T-helper 2 cell treated with Interferon-gamma antibody and Interleukin-4, amounts not matched to agents 5 μg/mL and 100 μg/mL, for 36 hours (primary cell): ENCODE data around the gene PFKFB4.
"Not testable (repeated sequence)": the region's sequence is repeated elsewhere in the genome, so short reads cannot be mapped to it uniquely, and the experiment has no call there.

Experiments used
- DNase-seq: peaks from one replicate; pipeline ENCODE4 v3.0.0; 2021; ENCODE audit warnings: low spot score
- H3K27ac Mint-ChIP-seq: one replicate; pipeline ENCODE4 v1.8.0; 2021; ENCODE audit warnings: mild to moderate bottlenecking, mixed read lengths
- H3K27me3 Mint-ChIP-seq: one replicate; pipeline ENCODE4 v1.8.0; 2021; ENCODE audit warnings: low read depth, mixed read lengths
- H3K36me3 Mint-ChIP-seq: one replicate; pipeline ENCODE4 v1.8.0; 2021; ENCODE audit warnings: low read depth, mixed read lengths
- H3K4me1 Mint-ChIP-seq: one replicate; pipeline ENCODE4 v1.8.0; 2021; ENCODE audit warnings: low read depth, mixed read lengths
- H3K4me3 Mint-ChIP-seq: one replicate; pipeline ENCODE4 v1.8.0; 2022; ENCODE audit warnings: mild to moderate bottlenecking, moderate library complexity, mixed read lengths
- H3K9me3 Mint-ChIP-seq: one replicate; pipeline ENCODE4 v1.8.0; 2021; ENCODE audit warnings: mixed read lengths

Gene PFKFB4

GRCh38 chr3:48543271-48543866, 13.2 kb downstream of the PFKFB4 start:
- peaks cover 31% of the 10 kb centered on the region for H3K36me3 Mint-ChIP-seq
- DNase-seq: no peak
- H3K4me1 Mint-ChIP-seq: peaks cover 3% of the 10 kb centered on the region
- no peaks in the 10 kb centered on the region for H3K27me3 Mint-ChIP-seq
- H3K4me3 Mint-ChIP-seq: no peak overlapping the region
- no peak overlapping the region for H3K27ac Mint-ChIP-seq
- no peaks in the 10 kb centered on the region for H3K9me3 Mint-ChIP-seq

DNA sequence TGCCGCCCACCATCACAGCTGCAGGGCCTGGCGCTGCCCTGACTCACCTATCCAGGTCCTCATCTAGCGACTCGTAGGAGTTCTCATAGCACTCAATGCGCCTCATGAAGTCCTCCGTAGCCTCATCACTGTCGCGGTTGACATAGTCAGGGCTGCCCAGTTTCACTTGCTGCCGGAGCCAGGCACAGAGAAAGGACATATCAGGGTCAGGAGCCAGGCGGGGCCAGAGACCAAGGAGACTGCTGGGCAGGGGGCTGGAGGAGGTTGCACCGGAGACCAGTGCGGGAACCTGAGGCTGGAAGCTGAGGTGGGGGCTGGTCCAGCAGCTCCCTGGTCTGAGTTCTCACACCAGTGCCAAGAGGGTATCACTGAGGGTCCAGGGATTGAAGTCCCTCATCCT, 18.2 kb downstream of the PFKFB4 start:
- no peaks in the 10 kb centered on the region for H3K27me3 Mint-ChIP-seq
- H3K4me1 Mint-ChIP-seq: no peaks in the 10 kb centered on the region
- no peaks in the 10 kb centered on the region for H3K9me3 Mint-ChIP-seq
- H3K27ac Mint-ChIP-seq: no peak overlapping the region
- peaks cover 45% of the 10 kb centered on the region for H3K36me3 Mint-ChIP-seq
- no peak overlapping the region for H3K4me3 Mint-ChIP-seq
- DNase-seq: no peak

DNA sequence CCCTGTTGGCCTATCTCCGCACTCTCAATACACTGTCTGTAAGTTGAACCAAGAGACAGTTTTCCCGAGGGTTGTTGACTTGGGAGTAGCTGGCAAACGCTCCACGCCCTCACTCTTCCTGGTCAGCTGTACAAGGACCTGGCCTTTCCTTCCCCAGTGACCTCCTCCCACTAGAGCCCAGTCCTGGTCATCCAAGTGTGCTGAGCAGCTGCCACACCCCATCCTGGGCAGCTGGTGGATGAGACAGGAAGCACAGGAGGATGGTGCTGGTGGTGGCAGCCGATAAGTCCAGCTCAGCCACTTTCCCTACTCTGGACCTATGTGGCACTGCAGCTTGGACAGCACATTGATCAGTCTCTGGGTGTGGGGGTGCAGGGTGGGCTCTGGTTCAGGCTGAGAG, 19.8 kb downstream of the PFKFB4 start:
- no peaks in the 10 kb centered on the region for H3K9me3 Mint-ChIP-seq
- no peak overlapping the region for H3K27ac Mint-ChIP-seq
- peaks cover 46% of the 10 kb centered on the region for H3K36me3 Mint-ChIP-seq
- H3K4me3 Mint-ChIP-seq: no peak overlapping the region
- DNase-seq: no peak
- no peaks in the 10 kb centered on the region for H3K27me3 Mint-ChIP-seq
- H3K4me1 Mint-ChIP-seq: peaks cover 3% of the 10 kb centered on the region

- no peak for DNase-seq
- peaks cover 45% of the 10 kb centered on the region for H3K36me3 Mint-ChIP-seq
- peaks cover 3% of the 10 kb centered on the region for H3K4me1 Mint-ChIP-seq
- H3K27ac Mint-ChIP-seq: no peak overlapping the region
- H3K4me3 Mint-ChIP-seq: no peak overlapping the region
- H3K27me3 Mint-ChIP-seq: no peaks in the 10 kb centered on the region
- no peaks in the 10 kb centered on the region for H3K9me3 Mint-ChIP-seq
Observed at GRCh38 chr3:48536116-48536515, 20.5 kb downstream of the PFKFB4 start.

DNA sequence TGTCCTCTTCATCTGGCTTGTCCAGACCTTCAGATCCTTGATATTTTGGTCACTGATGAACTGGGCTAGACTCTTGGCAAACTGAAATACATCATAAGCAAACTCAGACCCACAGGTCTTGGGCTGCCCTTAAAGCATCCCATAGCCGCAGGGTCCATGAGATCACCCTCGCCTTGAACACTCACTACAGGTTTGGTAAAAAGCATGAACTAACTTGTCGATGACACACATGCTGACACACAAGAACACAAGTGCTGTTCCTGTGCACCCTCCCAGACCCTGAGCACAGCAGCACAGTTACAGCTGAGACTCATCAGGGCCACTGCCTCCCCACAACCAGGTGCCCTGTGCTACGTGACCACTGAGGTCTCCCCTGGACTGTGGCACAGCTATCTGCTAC, 21.0 kb downstream of the PFKFB4 start:
- Mint-ChIP-seq H3K36me3 (peaks cover 45% of the 10 kb centered on the region), H3K9me3 (no peaks in the 10 kb centered on the region), H3K4me3 (no peak overlapping the region), H3K4me1 (peaks cover 3% of the 10 kb centered on the region), H3K27me3 (no peaks in the 10 kb centered on the region), H3K27ac (no peak overlapping the region)
- no peak for DNase-seq

DNA sequence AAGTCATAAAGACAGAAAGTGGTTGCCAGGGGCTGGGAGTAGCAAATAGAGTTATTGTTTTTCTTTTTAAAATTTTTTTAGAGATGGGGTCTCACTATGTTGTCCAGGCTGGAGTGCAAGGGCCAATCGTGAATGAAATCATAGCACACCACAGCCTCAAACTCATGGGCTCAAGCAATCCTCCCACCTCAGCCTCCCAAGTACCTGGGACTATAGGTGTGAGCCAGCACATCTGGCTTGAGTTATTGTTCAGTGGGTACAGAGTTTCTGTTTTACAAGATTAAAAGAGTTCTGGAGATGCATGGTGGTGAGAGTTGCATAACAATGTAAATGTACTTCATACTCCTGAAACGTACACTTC, 23.6 kb downstream of the PFKFB4 start:
- no peak for DNase-seq
- Mint-ChIP-seq H3K36me3 (peaks cover 52% of the 10 kb centered on the region), H3K4me3 (no peak overlapping the region), H3K27ac (no peak overlapping the region), H3K4me1 (peaks cover 3% of the 10 kb centered on the region), H3K9me3 (no peaks in the 10 kb centered on the region), H3K27me3 (no peaks in the 10 kb centered on the region)

DNA sequence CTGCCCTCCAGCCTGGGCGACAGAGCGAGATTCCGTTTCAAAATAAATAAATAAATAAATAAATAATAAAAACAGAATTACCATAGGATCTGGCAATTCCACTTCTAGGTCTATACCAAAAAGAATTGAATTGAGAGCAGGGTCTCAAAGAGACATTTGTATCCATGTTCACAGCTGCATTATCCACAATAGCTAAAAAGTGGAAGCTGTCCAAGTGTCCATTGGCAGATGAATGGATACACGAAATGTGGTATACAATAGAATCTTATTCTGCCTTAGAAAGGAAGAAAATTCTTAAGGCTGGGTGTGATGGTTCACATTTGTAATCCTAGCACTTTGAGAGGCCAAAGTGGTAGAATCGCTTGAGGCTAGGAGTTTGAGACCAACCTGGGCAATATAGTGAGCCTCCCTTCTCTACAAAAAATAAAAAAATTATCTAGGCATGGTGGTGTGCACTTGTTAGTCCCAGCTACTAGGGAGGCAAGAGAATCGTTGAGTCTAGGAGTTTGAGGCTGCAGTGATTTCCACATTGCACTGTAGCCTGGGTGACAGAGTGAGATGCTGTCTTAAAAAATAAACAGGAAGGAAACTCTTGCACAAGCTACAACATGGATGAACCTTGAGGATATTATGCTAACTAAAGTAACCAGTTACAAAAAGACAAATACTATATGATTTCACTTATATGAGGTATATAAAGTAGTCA, 24.2 kb downstream of the PFKFB4 start:
- H3K27me3 Mint-ChIP-seq: no peaks in the 10 kb centered on the region
- no peak overlapping the region for H3K4me3 Mint-ChIP-seq
- H3K27ac Mint-ChIP-seq: no peak overlapping the region
- peaks cover 55% of the 10 kb centered on the region for H3K36me3 Mint-ChIP-seq
- H3K4me1 Mint-ChIP-seq: peaks cover 3% of the 10 kb centered on the region
- H3K9me3 Mint-ChIP-seq: no peaks in the 10 kb centered on the region
- DNase-seq: no peak

- H3K27ac Mint-ChIP-seq, H3K27me3 Mint-ChIP-seq, H3K4me3 Mint-ChIP-seq, DNase-seq, H3K9me3 Mint-ChIP-seq, H3K4me1 Mint-ChIP-seq: not testable (repeated sequence)
- H3K36me3 Mint-ChIP-seq: peaks cover 57% of the 10 kb centered on the region
Observed at GRCh38 chr3:48530701-48531100, 25.9 kb downstream of the PFKFB4 start.

GRCh38 chr3:48528754-48529153, 27.8 kb downstream of the PFKFB4 start:
- H3K36me3 Mint-ChIP-seq: peaks cover 45% of the 10 kb centered on the region

DNA sequence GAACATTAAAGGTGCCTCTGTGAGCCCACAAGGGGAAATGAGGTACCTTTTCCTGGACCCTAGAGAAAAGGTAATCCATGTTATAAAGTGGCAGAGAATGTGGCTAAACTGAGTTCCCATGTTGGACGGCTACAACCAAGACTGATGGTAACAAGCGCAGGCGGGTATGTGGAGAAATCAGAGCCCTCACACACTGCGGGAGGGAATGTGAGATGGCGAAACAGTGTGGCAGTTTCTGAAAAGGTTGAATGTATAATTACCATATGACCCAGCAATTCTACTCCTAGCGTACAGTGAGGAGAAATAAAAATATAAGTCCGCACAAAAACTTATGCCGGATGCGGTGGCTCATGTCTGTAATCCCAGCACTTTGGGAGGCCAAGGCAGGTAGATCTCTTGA, 28.6 kb downstream of the PFKFB4 start:
- no peak overlapping the region for H3K27ac Mint-ChIP-seq
- DNase-seq: no peak
- peaks cover 42% of the 10 kb centered on the region for H3K36me3 Mint-ChIP-seq

More at GRCh38 chr3:48528754-48529153, 27.8 kb downstream of the PFKFB4 start:
- Mint-ChIP-seq H3K4me3 (no peak overlapping the region), H3K27ac (no peak overlapping the region), H3K27me3 (no peaks in the 10 kb centered on the region), H3K4me1 (peaks cover 3% of the 10 kb centered on the region), H3K9me3 (no peaks in the 10 kb centered on the region)
- DNase-seq: no peak

DNA sequence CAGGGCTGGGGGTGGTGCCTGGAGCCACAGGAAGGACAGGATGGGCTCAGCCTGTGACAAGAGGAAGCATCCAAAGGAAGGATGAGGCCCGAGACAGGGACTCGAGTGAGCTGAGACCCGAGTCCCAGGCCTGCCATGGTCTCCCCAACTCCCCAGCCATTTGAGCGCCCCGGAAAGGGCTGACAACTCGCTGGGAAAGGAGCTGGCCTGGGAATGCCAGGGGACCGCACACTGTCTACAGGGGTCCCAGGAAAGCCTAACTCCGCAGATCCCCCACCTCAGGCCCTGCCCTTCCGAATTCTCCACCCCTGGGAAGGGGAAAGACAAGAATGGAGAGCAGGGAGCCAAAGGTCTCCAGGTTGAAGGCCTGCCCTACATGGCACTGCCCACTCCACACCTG, 31.6 kb downstream of the PFKFB4 start:
- no peak for DNase-seq
- Mint-ChIP-seq H3K36me3 (peaks cover 34% of the 10 kb centered on the region), H3K27ac (no peak overlapping the region), H3K4me1 (no peaks in the 10 kb centered on the region), H3K9me3 (no peaks in the 10 kb centered on the region), H3K27me3 (no peaks in the 10 kb centered on the region), H3K4me3 (no peak overlapping the region)

More for the DNA sequence above, 28.6 kb downstream of the PFKFB4 start:
- Mint-ChIP-seq H3K9me3 (no peaks in the 10 kb centered on the region), H3K4me3 (no peak overlapping the region), H3K27me3 (no peaks in the 10 kb centered on the region), H3K4me1 (peaks cover 3% of the 10 kb centered on the region)

DNA sequence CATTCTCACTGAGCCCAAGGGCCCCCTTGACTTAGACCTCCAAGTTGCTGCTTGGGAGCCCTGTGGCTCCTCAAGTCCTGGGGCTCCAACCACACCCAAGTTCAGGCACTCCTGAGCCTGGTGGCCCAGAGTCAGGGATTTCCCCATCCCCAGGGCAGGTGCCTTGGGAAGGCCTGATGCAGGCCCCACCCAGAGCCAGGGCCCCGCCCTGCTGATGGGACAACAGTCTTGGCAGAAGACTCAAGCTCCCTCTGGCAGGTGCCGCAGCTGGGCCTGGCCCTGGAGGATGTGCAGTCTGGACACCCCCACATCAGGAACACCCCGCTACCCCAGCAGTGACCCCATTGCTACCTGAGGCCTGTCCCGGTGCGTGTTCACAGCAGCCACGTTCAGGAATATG, 35.0 kb downstream of the PFKFB4 start:
- Mint-ChIP-seq H3K27ac (no peak overlapping the region), H3K9me3 (no peaks in the 10 kb centered on the region), H3K4me3 (no peak overlapping the region), H3K27me3 (no peaks in the 10 kb centered on the region), H3K4me1 (peaks cover 26% of the 10 kb centered on the region), H3K36me3 (peaks cover 15% of the 10 kb centered on the region)
- no peak for DNase-seq

DNA sequence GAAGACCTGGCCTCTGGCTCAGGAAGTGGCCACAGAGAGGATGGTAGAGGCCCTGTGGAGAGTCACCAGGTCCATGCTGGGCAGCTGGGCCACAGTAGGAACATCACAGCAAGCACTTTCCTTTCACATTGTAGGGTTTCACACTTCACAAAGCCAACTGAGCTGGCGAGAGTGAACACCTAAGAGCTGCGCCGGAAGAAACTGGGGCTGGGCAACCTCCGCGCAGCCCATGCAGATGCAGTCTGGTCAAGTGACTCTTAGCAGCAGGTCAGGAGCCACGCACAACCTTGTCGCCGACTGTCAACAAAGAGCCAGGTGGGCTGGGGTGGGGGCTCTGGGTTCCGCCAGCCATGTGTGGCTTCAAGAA, 37.3 kb downstream of the PFKFB4 start:
- Mint-ChIP-seq H3K27ac (peak overlapping the region; percentile 20), H3K9me3 (no peaks in the 10 kb centered on the region), H3K4me1 (peaks cover 46% of the 10 kb centered on the region), H3K27me3 (no peaks in the 10 kb centered on the region), H3K4me3 (no peak overlapping the region), H3K36me3 (peaks cover 7% of the 10 kb centered on the region)
- DNase-seq: no peak

DNA sequence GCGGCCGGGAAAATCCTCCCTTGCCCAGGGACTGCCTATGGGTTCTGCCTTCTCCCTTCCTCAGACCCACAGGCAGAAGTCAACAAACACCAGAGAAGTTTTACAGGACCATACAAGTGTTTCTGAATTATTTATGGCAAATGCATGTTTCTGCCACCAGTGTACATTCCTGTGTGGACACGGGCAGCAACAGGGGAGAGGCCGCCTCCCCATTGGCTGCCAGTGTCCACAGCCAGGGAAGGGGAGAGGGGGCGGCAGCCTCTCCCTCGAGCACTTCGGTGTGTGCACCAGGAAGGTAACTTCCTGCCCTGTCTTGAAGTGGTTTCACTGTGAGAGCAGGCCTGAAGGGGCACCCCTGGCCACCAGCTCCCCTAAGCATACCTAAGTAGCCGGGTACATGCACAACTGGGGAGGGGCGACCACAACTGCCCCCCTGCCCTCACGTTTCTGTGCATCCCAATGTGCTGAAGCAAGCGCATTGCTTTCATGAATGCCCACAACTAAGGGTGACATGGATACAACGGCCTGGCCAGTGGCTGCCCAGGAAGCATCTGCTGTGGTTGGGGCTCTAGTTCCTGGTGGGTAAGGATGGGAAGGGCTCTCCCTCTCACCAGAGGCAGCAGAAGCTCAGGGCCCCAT, 37.8 kb downstream of the PFKFB4 start:
- no peaks in the 10 kb centered on the region for H3K27me3 Mint-ChIP-seq
- peaks cover 51% of the 10 kb centered on the region for H3K4me1 Mint-ChIP-seq
- no peaks in the 10 kb centered on the region for H3K9me3 Mint-ChIP-seq
- H3K27ac Mint-ChIP-seq: peak overlapping the region; percentile 73
- peak overlapping the region; percentile 4 for H3K4me3 Mint-ChIP-seq
- peaks cover 8% of the 10 kb centered on the region for H3K36me3 Mint-ChIP-seq
- DNase-seq: no peak
